Measurements from ENCODE around the gene PSMD14.

Gene PSMD14

GRCh38 chr2:161424891-161425727, 116.9 kb downstream of the PSMD14 start:
- H3K4me3 ChIP-seq (ENCODE audit: low read length): no peak overlapping the region
- no peak for DNase-seq (ENCODE audit: low read depth)
- TF ChIP-seq, protein P1, sequence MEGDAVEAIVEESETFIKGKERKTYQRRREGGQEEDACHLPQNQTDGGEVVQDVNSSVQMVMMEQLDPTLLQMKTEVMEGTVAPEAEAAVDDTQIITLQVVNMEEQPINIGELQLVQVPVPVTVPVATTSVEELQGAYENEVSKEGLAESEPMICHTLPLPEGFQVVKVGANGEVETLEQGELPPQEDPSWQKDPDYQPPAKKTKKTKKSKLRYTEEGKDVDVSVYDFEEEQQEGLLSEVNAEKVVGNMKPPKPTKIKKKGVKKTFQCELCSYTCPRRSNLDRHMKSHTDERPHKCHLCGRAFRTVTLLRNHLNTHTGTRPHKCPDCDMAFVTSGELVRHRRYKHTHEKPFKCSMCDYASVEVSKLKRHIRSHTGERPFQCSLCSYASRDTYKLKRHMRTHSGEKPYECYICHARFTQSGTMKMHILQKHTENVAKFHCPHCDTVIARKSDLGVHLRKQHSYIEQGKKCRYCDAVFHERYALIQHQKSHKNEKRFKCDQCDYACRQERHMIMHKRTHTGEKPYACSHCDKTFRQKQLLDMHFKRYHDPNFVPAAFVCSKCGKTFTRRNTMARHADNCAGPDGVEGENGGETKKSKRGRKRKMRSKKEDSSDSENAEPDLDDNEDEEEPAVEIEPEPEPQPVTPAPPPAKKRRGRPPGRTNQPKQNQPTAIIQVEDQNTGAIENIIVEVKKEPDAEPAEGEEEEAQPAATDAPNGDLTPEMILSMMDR (IDR thresholded peaks at IDR 0.05; ENCODE audit: insufficient read depth, low read depth, low read length, missing control alignments): no peak

DNA sequence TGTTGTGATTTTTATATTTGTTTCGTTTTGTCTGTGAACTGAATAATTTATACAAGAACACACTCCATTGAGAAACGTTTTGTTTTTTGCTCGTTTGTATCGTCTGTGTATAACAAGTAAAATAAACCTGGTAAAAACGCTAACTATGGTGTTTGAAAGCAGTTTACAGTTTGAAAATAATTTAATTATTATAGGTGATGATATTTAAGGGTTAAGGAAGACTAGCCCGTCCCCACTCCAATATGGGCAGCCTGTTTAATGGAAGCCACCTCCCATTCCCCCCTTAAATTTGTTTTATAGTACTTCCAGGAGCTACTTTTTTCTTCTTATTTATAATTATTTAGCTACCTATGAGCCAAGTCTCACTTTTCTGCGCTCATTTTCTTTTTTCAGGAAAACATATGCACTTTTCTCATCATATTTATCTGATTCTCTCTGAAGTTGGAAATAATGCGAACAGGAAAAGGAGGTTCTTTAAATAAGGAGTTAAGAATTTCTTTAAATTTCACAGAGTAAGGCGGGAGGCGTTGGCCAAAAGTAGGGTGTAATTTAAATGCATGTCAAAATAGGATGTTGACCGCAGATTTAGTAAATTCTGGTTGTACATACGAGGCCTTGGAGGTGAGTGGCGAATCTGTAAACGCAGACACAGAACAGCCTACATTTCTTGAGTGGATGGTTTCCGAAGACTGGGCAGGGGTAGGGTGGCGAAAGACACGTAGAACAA, 117.7 kb downstream of the PSMD14 start:
- no peak for DNase-seq (ENCODE audit: low read depth)
- TF ChIP-seq, protein P1 (IDR thresholded peaks at IDR 0.05; ENCODE audit: insufficient read depth, low read depth, low read length, missing control alignments): no peak
- no peak overlapping the region for H3K4me3 ChIP-seq (ENCODE audit: low read length)

- no peak overlapping the region for H3K4me3 ChIP-seq (ENCODE audit: low read length)
- no peak for DNase-seq (ENCODE audit: low read depth)
- TF ChIP-seq, protein P1 (IDR thresholded peaks at IDR 0.05; ENCODE audit: insufficient read depth, low read depth, low read length, missing control alignments): peak; percentile 68
These were observed 118.3 kb downstream of the PSMD14 start for GRCh38 chr2:161426455-161426921.

GRCh38 chr2:161426922-161427663, 118.9 kb downstream of the PSMD14 start:
- no peak for DNase-seq (ENCODE audit: low read depth)
- TF ChIP-seq, protein P1 (IDR thresholded peaks at IDR 0.05; ENCODE audit: insufficient read depth, low read depth, low read length, missing control alignments): no peak
- H3K4me3 ChIP-seq (ENCODE audit: low read length): peak overlapping the region; percentile 10

- no peak for DNase-seq (ENCODE audit: low read depth)
- no peak overlapping the region for H3K4me3 ChIP-seq (ENCODE audit: low read length)
These were observed 119.7 kb downstream of the PSMD14 start for GRCh38 chr2:161427664-161428587.

More at GRCh38 chr2:161427664-161428587, 119.7 kb downstream of the PSMD14 start:
- TF ChIP-seq, protein P1 (IDR thresholded peaks at IDR 0.05; ENCODE audit: insufficient read depth, low read depth, low read length, missing control alignments): no peak

All from epithelial cell of esophagus (primary cell).